HEK293 (cell line): ENCODE measurements around the gene STEAP4.

Source experiments
- CTCF ChIA-PET: fragments of 350-600 bp; formaldehyde crosslinking; extraction: SDS; loops from one replicate; lab custom pipeline; 2021; ENCODE audit warnings: antibody characterized with exemption; lab: Yijun Ruan, JAX
- POLR2A ChIA-PET: fragments of 300-600 bp; formaldehyde crosslinking; extraction: SDS; loops from one replicate; lab custom pipeline; 2020; ENCODE audit warnings: antibody characterized with exemption, inconsistent platforms; lab: Yijun Ruan, JAX
- H3K27ac ChIP-seq: fragments of 200-500 bp; sonication (Bioruptor generic); 2 replicates; pipeline ENCODE4 v1.5.1; 2014; ENCODE audit warnings: low read depth, low read length, control low read depth, inconsistent platforms; ENCODE audit errors: extremely low read depth
- H3K36me3 ChIP-seq, 2 experiments: fragments of 200-500 bp in 1 of 2; sonication (Bioruptor generic) in 1 of 2; 1 replicate in 1 of 2; 2 replicates in 1 of 2; pipeline ENCODE4 v1.5.1; 2014 to 2017; ENCODE audit warnings: inconsistent platforms in 2 of 2, low read length in 2 of 2; ENCODE audit not compliant: control insufficient read depth in 2 of 2, insufficient read depth in 1 of 2
- H3K4me1 ChIP-seq: fragments of 200-500 bp; sonication (Bioruptor generic); 2 replicates; pipeline ENCODE4 v1.5.1; 2014; ENCODE audit warnings: mild to moderate bottlenecking, low read length, inconsistent platforms; ENCODE audit not compliant: control insufficient read depth, insufficient read depth
- H3K4me3 ChIP-seq: 2 replicates; pipeline ENCODE4 v1.5.1; 2011; ENCODE audit warnings: low read depth, mild to moderate bottlenecking, control low read depth, low read length, moderate library complexity
- H3K9me3 ChIP-seq: fragments of 200-500 bp; sonication (Bioruptor generic); 2 replicates; pipeline ENCODE4 v1.5.1; 2014; ENCODE audit warnings: low read depth, low read length, inconsistent platforms; ENCODE audit not compliant: control insufficient read depth, insufficient read depth
- AEBP2 ChIP-seq: fragments of 450-650 bp; formaldehyde crosslinking; IDR thresholded peaks from 2 replicates; pipeline ENCODE4 v1.5.1; 2016; ENCODE audit warnings: missing biosample characterization, missing genetic modification characterization, borderline replicate concordance
- ATF2 ChIP-seq: fragments of 450-650 bp; formaldehyde crosslinking; IDR thresholded peaks from 2 replicates; pipeline ENCODE4 v1.5.1; 2016; ENCODE audit warnings: missing biosample characterization, missing genetic modification characterization, low read depth
- MZF1 ChIP-seq: fragments of 450-650 bp; formaldehyde crosslinking; IDR thresholded peaks from 2 replicates; pipeline ENCODE4 v1.5.1; 2017; ENCODE audit warnings: missing biosample characterization, missing genetic modification characterization, borderline replicate concordance
- PATZ1 ChIP-seq: fragments of 450-650 bp; formaldehyde crosslinking; IDR thresholded peaks from 2 replicates; pipeline ENCODE4 v1.5.1; 2016; ENCODE audit warnings: missing biosample characterization, missing genetic modification characterization
- PRDM1 ChIP-seq: fragments of 450-650 bp; formaldehyde crosslinking; IDR thresholded peaks from 2 replicates; pipeline ENCODE4; 2016; ENCODE audit warnings: missing biosample characterization, missing genetic modification characterization
- PRDM10 ChIP-seq: fragments of 450-650 bp; formaldehyde crosslinking; IDR thresholded peaks from 2 replicates; pipeline ENCODE4 v1.5.1; 2016; ENCODE audit warnings: missing biosample characterization, missing genetic modification characterization
- ZBTB48 ChIP-seq: fragments of 450-650 bp; formaldehyde crosslinking; IDR thresholded peaks from 2 replicates; pipeline ENCODE4 v1.5.1; 2016; ENCODE audit warnings: missing biosample characterization, missing genetic modification characterization
- ZBTB8A ChIP-seq: fragments of 450-650 bp; formaldehyde crosslinking; IDR thresholded peaks from 2 replicates; pipeline ENCODE4 v1.5.1; 2016; ENCODE audit warnings: missing biosample characterization, missing genetic modification characterization
- ZNF114 ChIP-seq: fragments of 450-650 bp; formaldehyde crosslinking; IDR thresholded peaks from 2 replicates; pipeline ENCODE4 v1.5.0; 2017; ENCODE audit warnings: missing biosample characterization, missing genetic modification characterization
- ZNF146 ChIP-seq: fragments of 450-650 bp; formaldehyde crosslinking; IDR thresholded peaks from 2 replicates; pipeline ENCODE4 v1.5.1; 2016; ENCODE audit warnings: missing biosample characterization, missing genetic modification characterization
- ZNF19 ChIP-seq: fragments of 450-650 bp; formaldehyde crosslinking; IDR thresholded peaks from 2 replicates; pipeline ENCODE4; 2016; ENCODE audit warnings: missing biosample characterization, missing genetic modification characterization, low read depth
- ZNF24 ChIP-seq: fragments of 450-650 bp; formaldehyde crosslinking; IDR thresholded peaks from 2 replicates; pipeline ENCODE4 v1.5.1; 2016; ENCODE audit warnings: missing biosample characterization, missing genetic modification characterization
- ZNF350 ChIP-seq: fragments of 450-650 bp; formaldehyde crosslinking; IDR thresholded peaks from 2 replicates; pipeline ENCODE4 v1.5.0; 2017; ENCODE audit warnings: missing biosample characterization, mild to moderate bottlenecking, missing genetic modification characterization
- ZNF473 ChIP-seq: fragments of 450-650 bp; formaldehyde crosslinking; IDR thresholded peaks from 2 replicates; pipeline ENCODE4 v1.5.1; 2017; ENCODE audit warnings: missing biosample characterization, missing genetic modification characterization
- ZNF585B ChIP-seq: fragments of 450-650 bp; formaldehyde crosslinking; IDR thresholded peaks from 2 replicates; pipeline ENCODE4 v1.5.1; 2016; ENCODE audit warnings: missing biosample characterization, missing genetic modification characterization
- ZNF645 ChIP-seq: fragments of 450-650 bp; formaldehyde crosslinking; IDR thresholded peaks from 2 replicates; pipeline ENCODE4; 2016; ENCODE audit warnings: missing biosample characterization, missing genetic modification characterization
- ZNF704 ChIP-seq: fragments of 450-650 bp; formaldehyde crosslinking; IDR thresholded peaks from 2 replicates; pipeline ENCODE4 v1.5.1; 2016; ENCODE audit warnings: missing biosample characterization, missing genetic modification characterization
- ZNF747 ChIP-seq: fragments of 450-650 bp; formaldehyde crosslinking; IDR thresholded peaks from 2 replicates; pipeline ENCODE4 v1.5.1; 2016; ENCODE audit warnings: missing biosample characterization, missing genetic modification characterization

The STEAP4 gene

GRCh38 chr7:88347517-88347916, 40.8 kb upstream of the STEAP4 start (continued):
- TF ChIP-seq PRDM10 (tag by site-specific recombination) (no peak), MZF1 (tag by site-specific recombination) (no peak), ZNF19 (tag by site-specific recombination) (no peak), ZBTB8A (tag by site-specific recombination) (no peak), ZNF24 (no peak), ZNF585B (tag by site-specific recombination) (no peak), ZNF747 (tag by site-specific recombination) (no peak)

GRCh38 chr7:88347090-88347489, 40.4 kb upstream of the STEAP4 start:
- Histone ChIP-seq H3K4me3 (no peak overlapping the region), H3K4me1 (no peaks in the 10 kb centered on the region), H3K36me3 (no peaks in the 10 kb centered on the region), H3K27ac (no peak overlapping the region), H3K9me3 (no peaks in the 10 kb centered on the region)
- POLR2A ChIA-PET, result no interaction called here
- TF ChIP-seq ZNF114 (tag by site-specific recombination) (no peak), ZNF146 (no peak), ZNF350 (tag by site-specific recombination) (no peak), AEBP2 (no peak), ZBTB48 (tag by site-specific recombination) (no peak), ZNF645 (no peak), ZNF704 (tag by site-specific recombination) (no peak), ZNF473 (tag by site-specific recombination) (no peak), PRDM1 (tag by site-specific recombination) (no peak), ATF2 (tag by site-specific recombination) (no peak), PATZ1 (no peak)
- CTCF ChIA-PET, result interaction anchor here (0.5 to 1.4 kb wide), 4 partner anchors 11 to 1424 kb away, joined by 3 to 5 read pairs (median 4); no protein-coding TSS in a partner anchor
